IMR-90 (cell line): ENCODE measurements around the gene PSMD12. TPM values are rescaled to one million over a fixed set of nuclear protein-coding genes. Genes with fewer than 3 reads are reported as not detected.

Source experiments
- ATAC-seq: fragments of 200-7000 bp; cut with Tn5 transposase; 2 replicates; pipeline ENCODE4 v1.9.1; 2020; ENCODE audit warnings: low read depth, mild to moderate bottlenecking, moderate library complexity
- Bru-seq: library from RNA; stranded (reverse); fragments of 400-500 nt; gene quantifications from one replicate; lab custom pipeline; 2021; lab: Mats Ljungman, UMichigan
- BruChase-seq, 2 experiments: library from RNA; stranded (reverse); fragments of 400-500 nt; gene quantifications; one replicate each; lab custom pipeline; 2021; lab: Mats Ljungman, UMichigan
- BruUV-seq: library from RNA; stranded (reverse); fragments of 400-500 nt; replicated peaks from 2 replicates; lab custom pipeline; 2021; lab: Mats Ljungman, UMichigan
- CTCF ChIA-PET: fragments of 300-600 bp; formaldehyde crosslinking; extraction: SDS; loops from one replicate; lab custom pipeline; 2021; ENCODE audit warnings: antibody characterized with exemption; lab: Yijun Ruan, JAX
- POLR2A ChIA-PET: fragments of 300-600 bp; sonication (Branson Sonifier 250); formaldehyde crosslinking; loops from one replicate; lab custom pipeline; 2022; ENCODE audit warnings: antibody characterized with exemption; ENCODE audit not compliant: unreplicated experiment; lab: Charles Lee
- DNase-seq: peaks from one replicate; pipeline ENCODE4 v3.0.0; 2013
- H2AFZ ChIP-seq: replicated peaks from 2 replicates; pipeline ENCODE3; 2013; ENCODE audit warnings: low read length, mild to moderate bottlenecking; ENCODE audit not compliant: poor library complexity
- H2AK5ac ChIP-seq: 2 replicates; pipeline ENCODE4 v1.6.1; 2013; ENCODE audit warnings: low read depth, low read length, inconsistent platforms
- H2AK9ac ChIP-seq: replicated peaks from 2 replicates; pipeline ENCODE3; 2013; ENCODE audit warnings: mild to moderate bottlenecking, low read depth, low read length, moderate library complexity; ENCODE audit not compliant: poor library complexity
- H2BK120ac ChIP-seq: 2 replicates; pipeline ENCODE4 v1.6.1; 2013; ENCODE audit warnings: low read depth, low read length, inconsistent platforms
- H2BK15ac ChIP-seq: 3 replicates; pipeline ENCODE4 v1.6.1; 2013; ENCODE audit warnings: low read depth, low read length, inconsistent platforms
- H2BK20ac ChIP-seq: 2 replicates; pipeline ENCODE4 v1.6.1; 2013; ENCODE audit warnings: low read depth, mild to moderate bottlenecking, inconsistent platforms, low read length, moderate library complexity
- H2BK5ac ChIP-seq: 2 replicates; pipeline ENCODE4 v1.6.1; 2013; ENCODE audit warnings: mild to moderate bottlenecking, low read depth, low read length, inconsistent platforms; ENCODE audit not compliant: poor library complexity, severe bottlenecking
- H3K14ac ChIP-seq: replicated peaks from 2 replicates; pipeline ENCODE4 v1.6.1; 2013; ENCODE audit warnings: low read depth, low read length, inconsistent platforms
- H3K18ac ChIP-seq: 2 replicates; pipeline ENCODE4 v1.6.1; 2013; ENCODE audit warnings: low read depth, low read length, control low read depth
- H3K23ac ChIP-seq: 2 replicates; pipeline ENCODE4 v1.6.1; 2013; ENCODE audit warnings: low read depth, low read length, inconsistent platforms
- H3K27ac ChIP-seq: 2 replicates; pipeline ENCODE4 v1.5.1; 2013; ENCODE audit warnings: mild to moderate bottlenecking, control low read depth, low read length; ENCODE audit not compliant: insufficient read depth
- H3K27me3 ChIP-seq: 2 replicates; pipeline ENCODE4 v1.6.1; 2013; ENCODE audit warnings: low read length; ENCODE audit not compliant: control insufficient read depth, insufficient read depth
- H3K36me3 ChIP-seq: 2 replicates; pipeline ENCODE4 v1.6.1; 2013; ENCODE audit warnings: low read length, mixed read lengths; ENCODE audit not compliant: control insufficient read depth, insufficient read depth
- H3K4ac ChIP-seq: 2 replicates; pipeline ENCODE4 v1.6.1; 2013; ENCODE audit warnings: low read depth, low read length, inconsistent platforms
- H3K4me1 ChIP-seq: 2 replicates; pipeline ENCODE4 v1.6.1; 2013; ENCODE audit warnings: low read length, mixed read lengths; ENCODE audit not compliant: control insufficient read depth, insufficient read depth
- H3K4me2 ChIP-seq: 2 replicates; pipeline ENCODE4 v1.6.1; 2013; ENCODE audit warnings: low read depth, mild to moderate bottlenecking, control low read depth, low read length, moderate library complexity
- H3K4me3 ChIP-seq: 2 replicates; pipeline ENCODE4 v1.5.1; 2013; ENCODE audit warnings: low read depth, mild to moderate bottlenecking, control low read depth, low read length, moderate library complexity; ENCODE audit not compliant: insufficient read depth
- H3K56ac ChIP-seq: 2 replicates; pipeline ENCODE4 v1.6.1; 2013; ENCODE audit warnings: low read length, inconsistent platforms; ENCODE audit not compliant: insufficient read depth; ENCODE audit errors: extremely low read depth
- H3K79me1 ChIP-seq, 2 experiments: 2 replicates each; pipeline ENCODE4 v1.6.1; 2013; ENCODE audit warnings: low read length in 2 of 2, inconsistent platforms in 1 of 2, low read depth in 1 of 2
- H3K9ac ChIP-seq: 2 replicates; pipeline ENCODE4 v1.6.1; 2013; ENCODE audit warnings: low read depth, low read length, control low read depth
- H3K9me1 ChIP-seq: 2 replicates; pipeline ENCODE4 v1.6.1; 2013; ENCODE audit warnings: low read length, inconsistent platforms; ENCODE audit not compliant: insufficient read depth
- H3K9me3 ChIP-seq: 2 replicates; pipeline ENCODE4 v1.6.1; 2013; ENCODE audit warnings: low read length; ENCODE audit not compliant: control insufficient read depth, insufficient read depth
- H4K20me1 ChIP-seq: 2 replicates; pipeline ENCODE4 v1.6.1; 2013; ENCODE audit warnings: low read length, inconsistent platforms; ENCODE audit not compliant: insufficient read depth
- H4K5ac ChIP-seq: 2 replicates; pipeline ENCODE4 v1.6.1; 2013; ENCODE audit warnings: mild to moderate bottlenecking, low read depth, low read length, control low read depth
- H4K8ac ChIP-seq, 2 experiments: 2 replicates each; pipeline ENCODE4 v1.6.1; 2013; ENCODE audit warnings: low read depth in 2 of 2, low read length in 2 of 2, control low read depth in 1 of 2, inconsistent platforms in 1 of 2
- H4K91ac ChIP-seq: 2 replicates; pipeline ENCODE4 v1.6.1; 2013; ENCODE audit warnings: low read depth, low read length, inconsistent platforms; ENCODE audit not compliant: insufficient read depth
- BHLHE40 ChIP-seq: fragments of 150-350 bp; IDR thresholded peaks from 2 replicates; pipeline ENCODE4 v1.6.1; 2016; ENCODE audit warnings: mild to moderate bottlenecking, low read depth, low read length
- CEBPB ChIP-seq: IDR thresholded peaks from 2 replicates; pipeline ENCODE4 v1.6.1; 2012; ENCODE audit warnings: low read depth, low read length, improper control_type of control experiment
- CHD1 ChIP-seq: IDR thresholded peaks from 2 replicates; pipeline ENCODE4 v1.6.1; 2012; ENCODE audit warnings: low read depth, low read length, improper control_type of control experiment
- FOS ChIP-seq: fragments of 150-350 bp; IDR thresholded peaks from 2 replicates; pipeline ENCODE4 v1.6.1; 2016; ENCODE audit warnings: low read depth, low read length
- MAZ ChIP-seq: IDR thresholded peaks from 2 replicates; pipeline ENCODE4 v1.6.1; 2012; ENCODE audit warnings: low read depth, mild to moderate bottlenecking, low read length, improper control_type of control experiment, moderate library complexity, borderline replicate concordance
- MXI1 ChIP-seq: IDR thresholded peaks from 2 replicates; pipeline ENCODE4 v1.6.1; 2012; ENCODE audit warnings: low read depth, mild to moderate bottlenecking, low read length, moderate library complexity, borderline replicate concordance
- NFE2L2 ChIP-seq: fragments of 150-350 bp; IDR thresholded peaks from 2 replicates; pipeline ENCODE4 v1.6.1; 2016; ENCODE audit warnings: low read depth, mild to moderate bottlenecking, low read length
- POLR2A ChIP-seq: IDR thresholded peaks from 2 replicates; pipeline ENCODE4 v1.6.1; 2012; ENCODE audit warnings: mild to moderate bottlenecking, low read depth, low read length
- RAD21 ChIP-seq: IDR thresholded peaks from 2 replicates; pipeline ENCODE4 v1.6.1; 2012; ENCODE audit warnings: low read length, improper control_type of control experiment
- RCOR1 ChIP-seq: IDR thresholded peaks from 2 replicates; pipeline ENCODE4 v1.6.1; 2012; ENCODE audit warnings: mild to moderate bottlenecking, low read length, improper control_type of control experiment; ENCODE audit not compliant: insufficient replicate concordance
- SMC3 ChIP-seq: fragments of 150-350 bp; IDR thresholded peaks from 2 replicates; pipeline ENCODE4 v1.6.1; 2016; ENCODE audit warnings: low read depth, mild to moderate bottlenecking, antibody characterized with exemption, low read length, moderate library complexity
- WGBS, 2 experiments: methylation state at CpG; one replicate each; pipeline versions ENCODE4 v1.1.5 to v1.1.7; 2013; ENCODE audit warnings: missing lambda C conversion rate in 2 of 2; ENCODE audit not compliant: insufficient read length in 1 of 2; ENCODE audit errors: extremely low coverage in 2 of 2; 5-methylcytosine and 5-hydroxymethylcytosine counted together
- dilution Hi-C: fragments of 300-500 bp; cut with HindIII; formaldehyde crosslinking; loops from one replicate; pipeline ENCODE4 v1.14.3; 2018; ENCODE audit warnings: low sequenced_read_pairs; ENCODE audit not compliant: unreplicated experiment
- in situ Hi-C: fragments of 300-500 bp; cut with MboI; formaldehyde crosslinking; loops from 3 replicates; pipeline ENCODE4 v1.14.3; 2019; ENCODE audit warnings: low sequenced_read_pairs, inconsistent platforms, mixed read lengths
- intact Hi-C: fragments of 100-400 bp; cut with micrococcal nuclease; formaldehyde crosslinking; loops from 2 replicates; pipeline ENCODE4 v1.10.0; 2022
- long read RNA-seq: library from polyadenylated mRNA; unstranded; transcript quantifications from one replicate; pipeline ENCODE4 v2.0.0, GENCODE V29; 2021; ENCODE audit not compliant: unreplicated experiment
- polyA plus RNA-seq, 3 experiments: library from polyadenylated mRNA; depleted of rRNA; stranded (reverse); fragments of >200 nt; gene quantifications; 2 replicates each; pipeline ENCODE4 v1.2.3, GENCODE V29; 2012; ENCODE audit warnings: low replicate concordance in 1 of 3
- total RNA-seq: library from RNA; depleted of rRNA; stranded (reverse); fragments of >200 nt; gene quantifications from 2 replicates; pipeline ENCODE4 v1.2.3, GENCODE V29; 2012; rRNA removed
- TF ChIP-seq, protein P1 (sequence below): fragments of 150-350 bp; IDR thresholded peaks from 2 replicates; pipeline ENCODE4 v1.6.1; 2016; ENCODE audit warnings: low read depth, mild to moderate bottlenecking, low read length, moderate library complexity, borderline replicate concordance

Gene PSMD12
- total RNA-seq, result 17.9 and 48.9 TPM in 2 replicates
- polyA plus RNA-seq (2012; rRNA removed), result 30.8 and 39.7 TPM in 2 replicates
- polyA plus RNA-seq (2012; cell fraction: cytosol; rRNA removed), result 8.4 and 11.2 TPM in 2 replicates
- 3.8 and 14.1 TPM in 2 replicates for polyA plus RNA-seq (2012; cell fraction: nucleus; rRNA removed; ENCODE audit: low replicate concordance)
- percentile 94 among the genes with signal in this experiment for Bru-seq, nascent RNA
- BruChase-seq, experiment 1, labeled RNA remaining after a 6-hour chase, result percentile 93 among the genes with signal in this experiment
- percentile 94 among the genes with signal in this experiment for BruChase-seq, experiment 2, labeled RNA remaining after a 2-hour chase
- long read RNA-seq, full-length matches to known transcripts, result 58 of 70 reads
- long read RNA-seq, partial matches to known transcripts, result 5 of 70 reads
- long read RNA-seq, other reads (novel, unspliced or antisense), result 7 of 70 reads

DNA sequence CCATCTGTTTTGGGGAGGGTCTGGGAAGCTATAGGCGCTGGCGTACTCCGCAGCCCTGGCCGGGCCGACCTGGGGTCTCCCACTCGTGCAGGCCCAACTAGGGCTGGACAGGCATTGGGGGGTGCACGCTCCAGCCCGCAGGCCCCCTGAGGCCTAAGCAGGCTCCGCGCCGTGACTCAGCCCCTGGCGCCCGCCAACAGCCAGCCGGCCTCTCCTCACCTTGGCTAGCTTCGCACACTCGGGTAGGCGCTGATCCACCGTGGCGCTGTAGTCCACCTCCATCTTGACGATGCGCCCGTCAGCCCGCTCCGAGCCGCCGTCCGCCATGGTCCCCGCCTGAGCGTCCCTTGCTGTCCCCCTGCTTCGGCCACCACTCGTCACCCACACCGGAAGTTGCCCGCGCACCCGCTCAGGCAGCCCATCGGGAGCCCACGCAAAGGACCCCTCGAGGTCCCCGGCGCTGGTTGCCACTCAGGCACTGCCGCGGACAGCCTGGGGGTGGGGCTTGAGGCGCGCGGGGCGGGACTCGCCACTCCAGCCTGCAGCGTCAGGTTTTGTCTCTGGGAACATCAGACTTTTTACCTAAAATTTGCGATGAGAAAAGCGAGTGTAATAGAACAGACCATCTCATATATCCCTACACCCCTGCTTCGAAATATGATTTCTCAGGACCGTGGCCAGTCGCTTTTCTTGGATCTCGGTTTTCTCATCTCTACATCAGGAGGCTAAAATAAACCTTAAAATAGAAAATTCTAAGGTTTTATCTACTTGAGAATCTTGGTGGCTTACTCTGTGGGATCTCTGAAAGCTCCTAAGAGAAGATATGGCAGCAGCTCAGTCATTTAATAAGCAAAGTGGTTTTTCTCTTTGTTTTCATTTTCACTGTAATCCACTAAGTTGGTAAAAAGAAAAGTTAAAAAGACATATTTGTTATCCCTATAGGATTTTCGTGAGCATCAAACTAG, at the start of gene PSMD12:
Gene PSMD12, minus strand, starts transcription at position 385 of the 965 bp plus-strand sequence. Its CDS starts 58 bp downstream, at position 327.
- Histone ChIP-seq H3K56ac (peak within 1 kb of the TSS; percentile 64), H3K14ac (peak within 1 kb of the TSS; percentile 91), H3K4me1 (peaks cover 5% of the 10 kb centered on the region), H2AFZ (peak within 1 kb of the TSS; percentile 97), H2BK5ac (peak within 1 kb of the TSS; percentile 93), H3K9me3 (no peaks in the 10 kb centered on the region), H3K18ac (peak within 1 kb of the TSS; percentile 53), H3K9ac (peak within 1 kb of the TSS; percentile 97), H3K79me1 (peaks cover 0 to 6% of the 10 kb centered on the region in 2 experiments; a peak in 2 of 4 replicates), H3K23ac (peak within 1 kb of the TSS; percentile 93), H2AK5ac (peak within 1 kb of the TSS; percentile 89), H3K9me1 (no peaks in the 10 kb centered on the region; the same call in 1 of the 2 replicates), H3K4me2 (peak within 1 kb of the TSS; percentile 99), H4K8ac (peak within 1 kb of the TSS; percentile 69 to 98), H3K4ac (peak within 1 kb of the TSS; percentile 87), H4K20me1 (peaks cover 48% of the 10 kb centered on the region), H3K4me3 (peak within 1 kb of the TSS; percentile 82), H2BK120ac (peak within 1 kb of the TSS; percentile 61; the same call in 1 of the 2 replicates), H3K27ac (peak within 1 kb of the TSS; percentile 99), H4K5ac (peak within 1 kb of the TSS; percentile 76), H3K27me3 (no peaks in the 10 kb centered on the region), H2BK20ac (no peak within 1 kb of the TSS), H4K91ac (peak within 1 kb of the TSS; percentile 88; the same call in 1 of the 2 replicates), H3K36me3 (peaks cover 1% of the 10 kb centered on the region), H2BK15ac (peak within 1 kb of the TSS; percentile 2; the same call in 1 of the 3 replicates), H2AK9ac (peak within 1 kb of the TSS; percentile 91)
- DNase-seq (peak; percentile 88), ATAC-seq (peak; percentile 99)
- no TSS peak for BruUV-seq
- ChIA-PET CTCF (interaction anchor here (1.0 kb wide), 1 partner anchor 20 kb away, joined by 3 read pairs; no protein-coding TSS in a partner anchor), POLR2A (interaction anchor here (1.0 kb wide), 1 partner anchor 9 kb away, joined by 3 read pairs; no protein-coding TSS in a partner anchor)
- dilution Hi-C loops, result no loop called here
- TF ChIP-seq CHD1 (no peak), POLR2A (peak; percentile 92), SMC3 (no peak), RAD21 (no peak), MXI1 (no peak; the same call in 1 of the 2 replicates), BHLHE40 (no peak), RCOR1 (no peak), NFE2L2 (peak; percentile 37; the same call in 1 of the 2 replicates), MAZ (peak; percentile 61), FOS (peak; percentile 34; the same call in 1 of the 2 replicates), CEBPB (no peak)
- TF ChIP-seq, protein P1, sequence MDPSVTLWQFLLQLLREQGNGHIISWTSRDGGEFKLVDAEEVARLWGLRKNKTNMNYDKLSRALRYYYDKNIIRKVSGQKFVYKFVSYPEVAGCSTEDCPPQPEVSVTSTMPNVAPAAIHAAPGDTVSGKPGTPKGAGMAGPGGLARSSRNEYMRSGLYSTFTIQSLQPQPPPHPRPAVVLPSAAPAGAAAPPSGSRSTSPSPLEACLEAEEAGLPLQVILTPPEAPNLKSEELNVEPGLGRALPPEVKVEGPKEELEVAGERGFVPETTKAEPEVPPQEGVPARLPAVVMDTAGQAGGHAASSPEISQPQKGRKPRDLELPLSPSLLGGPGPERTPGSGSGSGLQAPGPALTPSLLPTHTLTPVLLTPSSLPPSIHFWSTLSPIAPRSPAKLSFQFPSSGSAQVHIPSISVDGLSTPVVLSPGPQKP, result 0 out of 2 replicates have a peak, but pooled peaks have one; percentile 48
- WGBS, 2 experiments, result 0% methylated on average over 27 of the region's 55 CpGs; no CpG with 5 or more reads in 1 of the 2 experiments
- in situ Hi-C loops, result no loop called here
- intact Hi-C loops, result no loop called here
